OCI-LY7 (cell line): ENCODE measurements around the gene NUP188. TPM values are rescaled to one million over a fixed set of nuclear protein-coding genes. Genes with fewer than 3 reads are reported as not detected.

Source experiments
- BruUV-seq: library from RNA; stranded (reverse); fragments of 400-500 nt; replicated peaks from 2 replicates; lab custom pipeline; 2021; lab: Mats Ljungman, UMichigan
- CTCF ChIA-PET: fragments of 300-600 bp; sonication (Branson Sonifier 250); formaldehyde crosslinking; loops from one replicate; lab custom pipeline; 2022; ENCODE audit warnings: antibody characterized with exemption; ENCODE audit not compliant: unreplicated experiment; lab: Charles Lee
- POLR2A ChIA-PET: fragments of 300-600 bp; sonication (Branson Sonifier 250); formaldehyde crosslinking; loops from one replicate; lab custom pipeline; 2022; ENCODE audit warnings: antibody characterized with exemption; lab: Charles Lee
- DNase-seq: peaks from one replicate; pipeline ENCODE4 v3.0.0-alpha.2; 2015; ENCODE audit warnings: low spot score
- H2AFZ ChIP-seq: fragments of 200-600 bp; sonication (generic), shearing (Covaris generic); 2 replicates; pipeline ENCODE4 v1.6.1; 2014; ENCODE audit warnings: mild to moderate bottlenecking, antibody characterized with exemption, low read length, moderate library complexity
- H3K27ac ChIP-seq: fragments of 200-600 bp; sonication (generic); 2 replicates; pipeline ENCODE4 v1.5.1; 2014; ENCODE audit warnings: mixed run types, low read depth, mild to moderate bottlenecking, moderate library complexity, low read length, inconsistent platforms; ENCODE audit not compliant: poor library complexity, severe bottlenecking
- H3K36me3 ChIP-seq: fragments of 200-600 bp; sonication (generic); 2 replicates; pipeline ENCODE4 v1.6.1; 2014; ENCODE audit warnings: mild to moderate bottlenecking, antibody characterized with exemption, low read length, moderate library complexity, mixed read lengths; ENCODE audit not compliant: insufficient read depth
- H3K4me1 ChIP-seq: fragments of 200-600 bp; sonication (generic); 2 replicates; pipeline ENCODE4 v1.5.1; 2014; ENCODE audit warnings: mild to moderate bottlenecking, low read length; ENCODE audit not compliant: insufficient read depth, poor library complexity, severe bottlenecking
- H3K4me2 ChIP-seq: fragments of 200-600 bp; sonication (generic); 2 replicates; pipeline ENCODE4 v1.6.1; 2014; ENCODE audit warnings: mild to moderate bottlenecking, low read length
- H3K4me3 ChIP-seq: fragments of 200-600 bp; sonication (generic); 2 replicates; pipeline ENCODE4 v1.5.1; 2014; ENCODE audit warnings: mild to moderate bottlenecking, low read depth, low read length; ENCODE audit not compliant: poor library complexity, severe bottlenecking
- H3K79me2 ChIP-seq: fragments of 200-600 bp; sonication (generic); 2 replicates; pipeline ENCODE4 v1.6.1; 2016; ENCODE audit warnings: low read depth, mild to moderate bottlenecking, low read length, moderate library complexity, mixed read lengths; ENCODE audit not compliant: insufficient read depth
- H3K9me2 ChIP-seq: fragments of 200-600 bp; sonication (generic); 2 replicates; pipeline ENCODE4 v1.6.1; 2016; ENCODE audit warnings: mild to moderate bottlenecking, low read length, mixed read lengths; ENCODE audit not compliant: insufficient read depth
- H3K9me3 ChIP-seq: fragments of 200-600 bp; sonication (generic); 2 replicates; pipeline ENCODE4 v1.6.1; 2014; ENCODE audit warnings: mild to moderate bottlenecking, mixed run types, low read length, mixed read lengths
- H4K20me1 ChIP-seq: fragments of 200-600 bp; sonication (generic); 2 replicates; pipeline ENCODE4 v1.6.1; 2014; ENCODE audit warnings: mild to moderate bottlenecking, antibody characterized with exemption, low read length, moderate library complexity, mixed read lengths; ENCODE audit not compliant: insufficient read depth
- CTCF ChIP-seq: fragments of 200-600 bp; sonication (generic); conservative IDR thresholded peaks from 2 replicates; pipeline ENCODE4 v1.5.1; 2014; ENCODE audit warnings: mild to moderate bottlenecking, antibody characterized with exemption, low read length, moderate library complexity, mixed read lengths
- EZH2phosphoT487 ChIP-seq: fragments of 200-600 bp; sonication (generic); IDR thresholded peaks from 2 replicates; pipeline ENCODE4 v1.6.1; 2018; ENCODE audit warnings: low read depth, borderline replicate concordance, mild to moderate bottlenecking, mixed run types, antibody characterized with exemption, low read length, moderate library complexity, mixed read lengths
- intact Hi-C: fragments of 100-400 bp; cut with micrococcal nuclease; formaldehyde crosslinking; loops from one replicate; pipeline ENCODE4 v1.10.0; 2022; ENCODE audit not compliant: unreplicated experiment
- total RNA-seq, 2 experiments: library from RNA; depleted of rRNA in 1 of 2; stranded (reverse); fragments of >200 nt in 1 of 2; shearing (Covaris generic) in 1 of 2; gene quantifications; 2 replicates each; pipeline ENCODE4 v1.2.3, GENCODE V29; 2014 to 2022

Gene NUP188
- total RNA-seq, 2 experiments from 2014 or later = 73.6 to 83.8 TPM

- CTCF ChIA-PET = interaction anchor here (0.6 kb wide), 1 partner anchor 8 kb away, joined by 3 read pairs; no protein-coding TSS in a partner anchor
- Histone ChIP-seq H3K36me3 (peaks cover 9% of the 10 kb centered on the region), H3K4me2 (peak within 1 kb of the TSS; percentile 98), H4K20me1 (peaks cover 4% of the 10 kb centered on the region; the same call in 1 of the 2 replicates), H3K79me2 (peaks cover 17% of the 10 kb centered on the region), H3K4me3 (peak within 1 kb of the TSS; percentile 95), H3K4me1 (peaks cover 22% of the 10 kb centered on the region), H3K27ac (no peak within 1 kb of the TSS), H2AFZ (peak within 1 kb of the TSS; percentile 86), H3K9me3 (no peaks in the 10 kb centered on the region), H3K9me2 (no peaks in the 10 kb centered on the region)
- intact Hi-C loops = no loop called here
- DNase-seq = peak; percentile 99
- TF ChIP-seq CTCF (no peak), EZH2phosphoT487 (no peak)
- no TSS peak for BruUV-seq
- POLR2A ChIA-PET = interaction anchor here (0.9 to 1.4 kb wide), 3 partner anchors 9 to 45 kb away, joined by 3 to 5 read pairs (median 3); partner anchors contain the start of gene DOLPP1
Observed at GRCh38 chr9:129036241-129036922, 88.9 kb downstream of the NUP188 start, which contains the start of gene MIGA2. Gene MIGA2 (plus strand): TSS chr9:129036626. CDS start chr9:129040595, 3,969 bp downstream.

- H3K4me2 ChIP-seq = peak overlapping the region; percentile 98
- POLR2A ChIA-PET = interaction anchor here (1.0 to 1.4 kb wide), 2 partner anchors 10 to 44 kb away, joined by 3 to 5 read pairs; partner anchors contain the start of gene DOLPP1
Observed at GRCh38 chr9:129036923-129037766, 89.6 kb downstream of the NUP188 start.

More at GRCh38 chr9:129036923-129037766, 89.6 kb downstream of the NUP188 start:
- intact Hi-C loops = no loop called here
- no TSS peak for BruUV-seq
- Histone ChIP-seq H3K36me3 (peaks cover 16% of the 10 kb centered on the region), H3K9me3 (no peaks in the 10 kb centered on the region), H2AFZ (peak overlapping the region; percentile 54; the same call in 1 of the 2 replicates), H3K79me2 (peaks cover 17% of the 10 kb centered on the region), H4K20me1 (peaks cover 4% of the 10 kb centered on the region; the same call in 1 of the 2 replicates), H3K4me3 (peak overlapping the region; percentile 95), H3K27ac (no peak overlapping the region), H3K9me2 (no peaks in the 10 kb centered on the region), H3K4me1 (peaks cover 22% of the 10 kb centered on the region)
- DNase-seq = no peak
- TF ChIP-seq EZH2phosphoT487 = no peak
- no peak for TF ChIP-seq CTCF
- CTCF ChIA-PET = interaction anchor here (0.6 to 1.0 kb wide), 2 partner anchors 9 kb away, joined by 3 to 6 read pairs; partner anchors contain the start of gene SH3GLB2
